Measurements from ENCODE around the gene PACSIN2.

DNA sequence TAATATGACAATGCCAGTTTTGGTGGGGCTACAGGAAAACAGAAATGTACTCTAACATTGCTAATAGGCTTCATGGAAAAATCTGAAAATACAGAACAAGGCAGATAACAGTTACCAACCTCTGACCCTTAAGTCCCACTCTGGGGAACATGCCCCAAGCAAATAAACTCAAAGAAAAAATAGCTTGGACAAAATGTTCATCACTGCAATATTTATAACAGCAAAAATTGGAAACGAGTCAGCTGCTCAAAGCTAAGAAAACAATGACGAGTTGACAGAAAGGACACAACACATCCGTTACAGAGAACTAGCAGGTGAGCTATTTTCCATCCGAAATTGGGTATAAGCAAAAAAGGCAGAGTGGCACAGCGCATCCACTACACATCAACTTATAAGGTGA, 70.5 kb downstream of the PACSIN2 start:
- TF ChIP-seq, protein P1, sequence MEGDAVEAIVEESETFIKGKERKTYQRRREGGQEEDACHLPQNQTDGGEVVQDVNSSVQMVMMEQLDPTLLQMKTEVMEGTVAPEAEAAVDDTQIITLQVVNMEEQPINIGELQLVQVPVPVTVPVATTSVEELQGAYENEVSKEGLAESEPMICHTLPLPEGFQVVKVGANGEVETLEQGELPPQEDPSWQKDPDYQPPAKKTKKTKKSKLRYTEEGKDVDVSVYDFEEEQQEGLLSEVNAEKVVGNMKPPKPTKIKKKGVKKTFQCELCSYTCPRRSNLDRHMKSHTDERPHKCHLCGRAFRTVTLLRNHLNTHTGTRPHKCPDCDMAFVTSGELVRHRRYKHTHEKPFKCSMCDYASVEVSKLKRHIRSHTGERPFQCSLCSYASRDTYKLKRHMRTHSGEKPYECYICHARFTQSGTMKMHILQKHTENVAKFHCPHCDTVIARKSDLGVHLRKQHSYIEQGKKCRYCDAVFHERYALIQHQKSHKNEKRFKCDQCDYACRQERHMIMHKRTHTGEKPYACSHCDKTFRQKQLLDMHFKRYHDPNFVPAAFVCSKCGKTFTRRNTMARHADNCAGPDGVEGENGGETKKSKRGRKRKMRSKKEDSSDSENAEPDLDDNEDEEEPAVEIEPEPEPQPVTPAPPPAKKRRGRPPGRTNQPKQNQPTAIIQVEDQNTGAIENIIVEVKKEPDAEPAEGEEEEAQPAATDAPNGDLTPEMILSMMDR (IDR thresholded peaks at IDR 0.05; ENCODE audit: insufficient read depth, low read depth, low read length), result no peak
- TF ChIP-seq EZH2 (IDR thresholded peaks at IDR 0.05; ENCODE audit: insufficient read depth, low read length), result no peak

Data from astrocyte (in vitro differentiated cells and primary cell).